Rectal smooth muscle tissue (tissue), 1 donor: ENCODE results near the gene GPC5.
"Not testable (repeated sequence)": the region's sequence is repeated elsewhere in the genome, so short reads cannot be mapped to it uniquely, and the experiment has no call there.

Experiments
- H3K27ac ChIP-seq: one replicate; pipeline ENCODE4 v1.7.0; 2013; ENCODE audit warnings: low read depth, low read length, inconsistent platforms
- H3K27me3 ChIP-seq: one replicate; pipeline ENCODE4 v1.7.0; 2013; ENCODE audit warnings: low read length; ENCODE audit not compliant: control insufficient read depth, insufficient read depth
- H3K36me3 ChIP-seq: one replicate; pipeline ENCODE4 v1.7.0; 2013; ENCODE audit warnings: low read length; ENCODE audit not compliant: control insufficient read depth, insufficient read depth
- H3K4me1 ChIP-seq: one replicate; pipeline ENCODE4 v1.7.0; 2013; ENCODE audit warnings: low read length; ENCODE audit not compliant: control insufficient read depth, insufficient read depth
- H3K4me3 ChIP-seq: one replicate; pipeline ENCODE4 v1.7.0; 2013; ENCODE audit warnings: low read length
- H3K9ac ChIP-seq: one replicate; pipeline ENCODE4 v1.7.0; 2013; ENCODE audit warnings: low read length

GPC5 gene

DNA sequence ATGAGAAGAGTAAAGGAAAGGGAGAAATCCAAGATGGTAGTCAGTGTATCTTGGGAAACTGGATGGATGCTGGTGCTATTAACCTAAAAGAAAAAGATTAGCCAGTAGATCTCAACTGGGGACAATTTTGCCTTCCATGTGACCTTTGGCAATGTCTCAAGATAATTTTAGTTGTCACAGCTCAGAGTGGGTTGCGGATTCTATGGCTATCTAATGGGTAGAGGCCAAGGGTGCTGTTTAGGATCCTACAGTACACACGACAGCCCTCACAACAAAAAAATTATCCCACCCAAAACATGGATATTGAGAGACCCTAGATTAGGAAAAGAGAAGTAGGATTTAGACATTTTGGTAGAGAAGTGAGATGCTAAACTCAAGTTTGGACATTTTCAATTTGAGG is 258.9 kb downstream of the GPC5 start:
- no peaks in the 10 kb centered on the region for H3K36me3 ChIP-seq
- no peak overlapping the region for H3K4me3 ChIP-seq
- H3K27me3 ChIP-seq, result no peaks in the 10 kb centered on the region
- H3K4me1 ChIP-seq, result no peaks in the 10 kb centered on the region
- H3K9ac ChIP-seq, result no peak overlapping the region
- H3K27ac ChIP-seq, result no peak overlapping the region

DNA sequence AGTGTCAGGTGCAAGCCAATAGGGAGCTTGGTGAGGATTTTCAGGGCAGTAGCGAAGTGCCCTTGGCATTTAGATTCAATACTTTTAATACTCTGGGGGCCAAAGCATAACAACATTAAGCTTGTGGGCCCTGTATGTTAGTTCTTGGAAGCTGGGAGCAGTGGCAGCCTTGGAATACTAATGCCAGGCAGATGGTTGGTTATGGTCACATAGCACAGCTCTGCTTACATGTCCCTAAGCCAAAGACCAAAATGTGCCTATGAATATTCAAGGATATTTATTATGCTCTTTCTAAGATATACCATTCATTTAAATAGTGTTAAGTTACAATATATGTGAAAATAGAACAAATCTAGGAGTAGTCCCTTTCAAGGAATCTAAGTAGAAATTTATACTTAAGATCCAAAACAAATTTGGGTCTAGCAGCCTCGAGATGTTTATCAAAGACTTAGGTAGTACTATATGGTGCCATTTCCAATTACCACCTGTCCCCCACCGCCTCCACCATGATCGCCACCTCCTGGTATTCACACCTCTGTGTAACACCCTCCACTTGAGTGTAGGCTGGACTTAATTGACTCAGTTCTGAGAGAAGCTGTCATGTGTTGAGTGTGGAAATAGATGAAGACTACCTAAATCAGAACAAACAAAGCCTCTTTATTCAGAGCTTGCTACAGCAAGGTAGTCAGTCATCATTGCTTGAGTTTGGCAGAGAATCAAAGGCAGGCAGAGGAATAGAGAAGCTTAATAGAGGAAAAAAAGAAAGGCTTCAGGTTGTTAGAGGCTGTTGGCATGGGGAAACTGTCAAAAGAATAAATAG is 261.0 kb downstream of the GPC5 start:
- no peak overlapping the region for H3K27ac ChIP-seq
- H3K4me1 ChIP-seq, result no peaks in the 10 kb centered on the region
- H3K4me3 ChIP-seq, result no peak overlapping the region
- H3K27me3 ChIP-seq, result no peaks in the 10 kb centered on the region
- H3K36me3 ChIP-seq, result no peaks in the 10 kb centered on the region
- no peak overlapping the region for H3K9ac ChIP-seq

DNA sequence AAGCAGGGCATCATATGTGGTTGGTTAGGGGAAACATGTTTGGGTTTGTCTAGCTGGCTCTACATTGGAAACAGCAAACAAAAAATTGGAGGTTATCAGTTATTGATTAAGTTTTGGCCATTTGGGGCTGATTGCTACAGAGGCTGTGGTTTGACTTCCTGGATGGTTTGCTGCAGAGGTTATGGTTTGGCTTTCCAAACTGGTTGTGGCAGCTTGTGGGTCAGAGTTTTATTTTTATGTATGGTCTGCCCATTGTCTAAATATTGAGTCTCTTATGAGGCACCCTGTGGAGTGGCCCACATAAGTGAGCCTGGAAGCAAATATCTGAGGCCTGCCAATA is 261.6 kb downstream of the GPC5 start:
- H3K4me3 ChIP-seq, result no peak overlapping the region
- H3K9ac ChIP-seq, result no peak overlapping the region
- no peak overlapping the region for H3K27ac ChIP-seq
- no peaks in the 10 kb centered on the region for H3K4me1 ChIP-seq
- no peaks in the 10 kb centered on the region for H3K36me3 ChIP-seq
- no peaks in the 10 kb centered on the region for H3K27me3 ChIP-seq

DNA sequence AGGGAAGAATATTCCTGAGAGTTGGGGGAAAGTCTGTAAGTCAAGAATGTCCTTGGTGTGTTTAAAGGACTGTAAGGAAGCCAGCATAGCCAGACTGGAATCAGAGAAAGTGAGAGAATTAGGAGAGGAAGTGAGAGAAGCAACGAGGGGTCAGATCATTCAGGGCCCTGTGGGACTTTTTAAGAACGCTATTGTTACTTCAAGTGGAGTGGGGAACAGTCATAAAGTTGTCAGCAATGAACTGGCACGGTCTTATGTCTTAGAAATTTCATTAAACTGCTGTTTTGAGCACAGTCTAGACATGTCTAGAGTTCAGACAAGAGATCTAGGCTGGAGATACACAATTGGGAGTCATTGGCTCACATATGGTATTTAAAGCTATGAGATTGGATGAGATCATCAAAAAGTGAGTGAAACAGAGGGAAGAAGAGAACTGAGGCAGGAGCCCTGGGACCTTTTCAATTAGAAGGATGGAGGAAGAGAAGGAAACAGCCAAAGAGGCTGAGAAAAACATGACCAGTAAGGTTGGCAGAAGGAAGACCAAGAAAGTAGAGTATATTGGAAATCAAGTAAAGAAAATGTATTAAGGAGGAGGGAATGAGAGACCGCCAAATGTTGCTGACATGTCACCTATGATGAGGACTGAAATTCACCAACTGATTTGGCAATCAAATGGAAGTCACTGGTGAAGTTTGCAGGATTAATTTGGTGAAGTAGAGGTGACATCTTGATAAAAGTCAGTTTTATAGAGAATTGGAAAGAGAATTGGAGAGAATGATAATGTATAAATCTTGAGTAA is 263.5 kb downstream of the GPC5 start:
- Histone ChIP-seq H3K9ac (no peak overlapping the region), H3K4me1 (no peaks in the 10 kb centered on the region), H3K36me3 (no peaks in the 10 kb centered on the region), H3K4me3 (no peak overlapping the region), H3K27me3 (no peaks in the 10 kb centered on the region), H3K27ac (no peak overlapping the region)

DNA sequence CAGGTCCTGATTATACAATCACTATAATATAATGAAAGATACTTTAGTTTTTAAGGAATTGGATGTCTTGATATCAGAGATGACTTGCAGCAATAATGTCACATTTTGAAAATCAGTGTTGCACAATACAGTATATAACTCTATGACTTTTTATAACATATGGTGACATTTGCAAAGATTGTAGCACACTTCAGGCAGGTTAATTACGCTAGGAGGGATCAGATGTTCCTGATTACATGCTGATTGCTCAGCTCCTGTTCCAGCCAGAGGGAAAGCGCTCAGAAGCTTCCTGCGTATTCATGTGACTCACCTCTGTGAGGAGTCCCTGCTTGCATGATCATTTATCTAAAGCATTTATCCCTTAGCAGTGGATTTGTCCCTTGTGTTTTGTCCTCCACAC is 265.6 kb downstream of the GPC5 start:
- Histone ChIP-seq H3K4me3 (no peak overlapping the region), H3K36me3 (no peaks in the 10 kb centered on the region), H3K27me3 (no peaks in the 10 kb centered on the region), H3K4me1 (no peaks in the 10 kb centered on the region), H3K9ac (no peak overlapping the region), H3K27ac (no peak overlapping the region)

DNA sequence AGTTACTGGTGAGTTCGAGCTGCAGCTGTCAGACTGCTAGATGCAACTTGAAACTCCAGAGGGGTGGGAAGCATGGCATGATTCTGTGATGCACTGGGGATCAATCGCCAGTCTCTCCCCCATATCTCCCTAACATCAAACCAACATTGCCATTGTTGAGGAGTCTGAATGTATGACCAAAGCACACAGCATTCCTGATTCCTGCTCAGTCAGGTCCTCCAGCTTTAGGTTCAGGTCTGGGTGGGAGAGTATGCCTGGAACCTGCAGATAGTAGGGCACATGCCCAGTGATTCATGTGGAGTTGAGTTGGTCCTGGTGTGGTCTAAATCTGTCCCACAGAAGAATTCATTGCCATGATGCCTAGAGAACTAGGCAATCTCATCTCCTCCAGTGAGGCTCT is 269.1 kb downstream of the GPC5 start:
- Histone ChIP-seq H3K27me3 (no peaks in the 10 kb centered on the region), H3K27ac (no peak overlapping the region), H3K9ac (no peak overlapping the region), H3K4me1 (no peaks in the 10 kb centered on the region), H3K4me3 (no peak overlapping the region), H3K36me3 (no peaks in the 10 kb centered on the region)

DNA sequence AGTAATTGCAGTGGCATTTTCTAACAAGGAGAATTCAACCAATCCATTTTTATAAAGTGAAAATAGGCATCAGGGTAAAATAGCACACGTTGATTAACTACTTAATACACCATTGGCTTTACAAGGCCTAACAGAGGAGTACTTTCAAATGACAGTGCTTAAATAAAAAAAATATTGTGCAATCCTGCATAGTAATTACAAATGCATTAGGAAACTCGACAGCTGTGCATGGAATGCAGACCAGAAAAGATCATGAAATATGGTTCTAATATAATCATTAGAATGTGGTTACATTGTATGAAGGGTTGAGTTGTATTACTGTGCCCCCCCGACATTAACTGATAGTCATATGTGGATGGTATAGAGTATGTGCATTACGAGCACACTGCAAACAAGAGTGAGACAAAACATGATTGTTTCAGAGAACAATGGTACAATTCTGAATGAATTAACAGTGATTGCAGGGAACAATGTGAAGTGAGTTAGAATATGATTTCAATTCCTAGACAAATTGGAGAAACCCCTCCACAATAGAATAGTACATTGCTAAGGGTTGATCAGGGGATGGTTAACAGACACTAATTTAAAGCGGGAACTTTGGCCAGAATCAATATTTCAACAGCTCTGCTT is 270.6 kb downstream of the GPC5 start:
- Histone ChIP-seq H3K4me3 (no peak overlapping the region), H3K27me3 (no peaks in the 10 kb centered on the region), H3K9ac (no peak overlapping the region)

DNA sequence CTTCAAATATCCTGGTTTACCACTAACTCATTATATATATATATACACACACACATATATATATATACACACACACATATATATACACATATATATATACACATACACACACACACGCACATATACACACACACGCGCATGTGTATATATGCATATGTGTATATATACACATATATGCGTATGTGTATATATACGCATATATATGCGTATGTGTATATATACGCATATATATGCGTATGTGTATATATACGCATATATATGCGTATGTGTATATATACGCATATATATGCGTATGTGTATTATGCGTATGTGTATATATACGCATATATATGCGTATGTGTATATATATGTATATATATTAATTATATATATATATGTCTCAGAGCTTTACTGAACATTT is 275.9 kb downstream of the GPC5 start:
- not testable (repeated sequence) for H3K4me1 ChIP-seq, H3K36me3 ChIP-seq, H3K27ac ChIP-seq, H3K4me3 ChIP-seq, H3K9ac ChIP-seq, H3K27me3 ChIP-seq

More for the DNA sequence above, 270.6 kb downstream of the GPC5 start:
- H3K4me1 ChIP-seq, result no peaks in the 10 kb centered on the region
- no peaks in the 10 kb centered on the region for H3K36me3 ChIP-seq
- no peak overlapping the region for H3K27ac ChIP-seq

DNA sequence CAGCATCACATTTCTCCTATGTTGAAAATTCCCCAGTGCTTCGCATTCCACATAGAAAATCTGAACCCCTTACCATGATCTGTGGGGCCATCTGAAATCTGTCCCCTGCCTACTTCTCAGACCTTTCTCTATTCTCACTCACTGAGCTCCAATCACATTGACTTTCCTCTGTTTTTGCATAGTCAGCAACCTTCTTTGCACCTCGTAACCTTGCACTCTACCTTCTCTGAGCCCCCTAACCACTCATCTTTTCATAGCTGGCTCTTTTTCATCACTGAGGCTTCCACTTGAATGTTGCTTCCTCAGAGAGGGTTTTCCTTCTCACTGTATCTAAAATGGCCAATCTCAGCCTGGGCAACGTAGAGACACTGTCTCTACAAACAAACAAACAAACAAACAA is 286.3 kb downstream of the GPC5 start:
- H3K27me3 ChIP-seq, result no peaks in the 10 kb centered on the region
- H3K9ac ChIP-seq, result no peak overlapping the region
- no peak overlapping the region for H3K4me3 ChIP-seq
- H3K36me3 ChIP-seq, result no peaks in the 10 kb centered on the region
- H3K27ac ChIP-seq, result no peak overlapping the region
- no peaks in the 10 kb centered on the region for H3K4me1 ChIP-seq

DNA sequence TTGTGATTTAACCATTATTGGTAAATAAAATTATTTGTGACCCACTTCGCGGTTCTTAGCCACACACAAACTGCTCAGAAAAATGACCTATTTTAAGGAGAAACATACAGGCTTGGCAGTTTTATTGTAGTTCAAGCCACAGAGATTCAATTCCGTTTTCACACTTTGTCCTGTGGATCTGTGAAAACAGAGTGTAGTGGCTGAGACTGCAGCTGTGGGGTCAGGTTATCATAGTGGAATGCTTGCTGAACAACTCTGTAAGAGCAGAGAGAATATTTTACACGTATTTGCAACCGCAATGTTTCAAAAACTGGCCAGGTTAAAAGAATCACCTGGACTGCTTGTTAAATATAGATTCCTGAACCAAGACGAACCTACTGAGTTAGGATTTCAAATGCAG is 292.5 kb downstream of the GPC5 start:
- H3K4me3 ChIP-seq, result no peak overlapping the region
- no peak overlapping the region for H3K9ac ChIP-seq
- no peaks in the 10 kb centered on the region for H3K27me3 ChIP-seq
- no peaks in the 10 kb centered on the region for H3K36me3 ChIP-seq
- no peaks in the 10 kb centered on the region for H3K4me1 ChIP-seq
- no peak overlapping the region for H3K27ac ChIP-seq

DNA sequence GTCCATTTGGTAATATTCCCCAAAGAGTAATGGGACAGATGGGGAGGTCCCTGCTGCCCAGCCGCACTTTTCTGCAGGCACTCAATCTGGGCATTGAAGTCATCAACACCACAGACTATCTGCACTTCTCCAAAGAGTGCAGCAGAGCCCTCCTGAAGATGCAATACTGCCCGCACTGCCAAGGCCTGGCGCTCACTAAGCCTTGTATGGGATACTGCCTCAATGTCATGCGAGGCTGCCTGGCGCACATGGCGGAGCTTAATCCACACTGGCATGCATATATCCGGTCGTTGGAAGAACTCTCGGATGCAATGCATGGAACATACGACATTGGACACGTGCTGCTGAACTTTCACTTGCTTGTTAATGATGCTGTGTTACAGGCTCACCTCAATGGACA is 295.0 kb downstream of the GPC5 start:
- H3K27ac ChIP-seq, result no peak overlapping the region
- H3K4me1 ChIP-seq, result no peaks in the 10 kb centered on the region
- no peaks in the 10 kb centered on the region for H3K36me3 ChIP-seq
- H3K4me3 ChIP-seq, result no peak overlapping the region
- H3K27me3 ChIP-seq, result no peaks in the 10 kb centered on the region
- no peak overlapping the region for H3K9ac ChIP-seq

DNA sequence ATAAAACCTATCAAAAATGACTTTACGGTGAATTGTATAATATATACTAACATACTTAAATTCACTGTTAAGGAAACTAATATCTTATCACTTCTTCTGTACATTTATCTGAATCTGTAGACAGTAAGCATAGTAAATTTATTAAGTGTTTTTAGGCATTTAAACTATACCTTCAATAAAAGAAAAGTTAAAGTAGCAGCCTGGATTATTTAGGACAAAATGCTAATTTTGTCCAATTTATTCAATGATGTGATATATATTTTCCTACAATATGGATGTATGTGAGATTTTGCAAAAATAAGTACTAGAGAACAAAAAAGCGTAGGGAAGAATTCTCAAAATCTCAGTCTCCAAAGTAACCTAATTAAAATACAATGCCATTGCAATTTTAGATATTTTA is 299.9 kb downstream of the GPC5 start:
- no peaks in the 10 kb centered on the region for H3K27me3 ChIP-seq
- no peak overlapping the region for H3K9ac ChIP-seq
- H3K27ac ChIP-seq, result no peak overlapping the region
- H3K4me1 ChIP-seq, result no peaks in the 10 kb centered on the region
- no peak overlapping the region for H3K4me3 ChIP-seq
- no peaks in the 10 kb centered on the region for H3K36me3 ChIP-seq
